GM18520 (cell line): ENCODE results near the gene TMEM121.
"Not testable (repeated sequence)": the region's sequence is repeated elsewhere in the genome, so short reads cannot be mapped to it uniquely, and the experiment has no call there.

Experiments used
- ATAC-seq: cut with Tn5 transposase; IDR thresholded peaks from one replicate; pipeline ENCODE4 v1.9.1; 2021; ENCODE audit not compliant: unreplicated experiment

TMEM121 gene

GRCh38 chr14:105567164-105568103, 41.1 kb downstream of the TMEM121 start:
- ATAC-seq: not testable (repeated sequence)

GRCh38 chr14:105568140-105568843, 41.9 kb downstream of the TMEM121 start:
- not testable (repeated sequence) for ATAC-seq

DNA sequence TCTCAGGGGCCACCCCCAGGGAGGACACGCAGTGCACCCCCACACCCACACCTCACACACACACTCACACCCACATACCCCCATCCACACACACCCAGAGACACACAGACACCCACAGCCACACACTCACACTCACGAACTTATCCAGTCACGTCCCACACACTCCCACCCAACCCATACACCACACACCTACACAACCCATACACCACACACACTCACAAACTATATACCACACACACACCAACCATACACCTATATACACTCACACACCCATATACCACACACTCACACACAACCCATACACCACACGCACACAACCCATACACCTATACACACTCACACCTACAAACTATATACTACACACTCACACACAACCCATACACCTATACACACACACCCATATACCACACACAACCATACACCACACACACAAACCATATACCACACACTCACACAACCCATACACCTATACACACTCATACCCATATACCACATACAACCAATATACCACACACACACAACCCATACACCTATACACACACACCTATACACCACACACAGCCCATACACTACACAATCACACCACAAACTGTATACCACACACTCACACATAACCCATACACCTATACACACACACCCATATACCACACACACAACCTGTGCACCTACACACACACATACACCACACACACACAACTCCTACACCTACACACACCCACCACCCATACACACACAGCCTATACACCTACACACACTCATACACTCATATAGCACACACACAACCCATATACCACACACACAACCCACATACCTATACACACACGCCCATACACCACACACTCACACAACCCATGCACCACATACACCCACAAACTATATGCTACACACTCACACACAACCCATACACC, 42.7 kb downstream of the TMEM121 start:
- no peak for ATAC-seq

DNA sequence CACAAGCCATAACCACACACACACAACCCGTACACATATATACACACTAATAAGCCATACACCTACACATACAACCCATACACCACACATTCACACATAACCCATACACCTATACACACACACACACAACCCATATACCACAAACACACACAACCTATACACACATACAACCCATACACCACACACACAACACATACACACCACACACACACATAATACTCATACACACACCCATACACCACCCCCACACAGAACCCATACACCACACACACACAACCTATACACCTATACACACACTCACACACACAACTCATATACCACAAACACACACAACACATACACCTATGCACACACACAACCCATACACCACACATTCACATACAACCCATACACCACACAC, 44.1 kb downstream of the TMEM121 start:
- no peak for ATAC-seq

GRCh38 chr14:105571181-105571951, 45.0 kb downstream of the TMEM121 start:
- not testable (repeated sequence) for ATAC-seq

DNA sequence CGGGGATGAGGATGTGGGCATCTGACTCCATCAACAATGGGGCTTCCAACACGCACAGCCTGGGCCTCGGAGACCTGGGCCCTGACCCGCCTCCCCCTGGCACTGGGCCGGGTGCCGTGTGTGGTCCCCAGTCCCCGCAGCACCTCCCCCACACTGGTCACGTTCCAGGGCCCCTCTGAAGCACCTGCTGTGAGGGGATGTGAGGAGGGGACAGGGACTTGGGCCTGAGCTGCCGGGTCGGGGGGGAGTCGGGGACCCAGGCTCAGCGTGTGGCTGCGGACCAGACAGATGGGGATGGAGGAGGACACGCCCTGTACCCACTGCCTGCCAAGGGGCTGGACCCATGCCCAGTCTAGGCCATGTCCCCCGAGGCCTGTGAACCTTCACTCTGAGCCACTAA, 45.7 kb downstream of the TMEM121 start:
- ATAC-seq: not testable (repeated sequence)

DNA sequence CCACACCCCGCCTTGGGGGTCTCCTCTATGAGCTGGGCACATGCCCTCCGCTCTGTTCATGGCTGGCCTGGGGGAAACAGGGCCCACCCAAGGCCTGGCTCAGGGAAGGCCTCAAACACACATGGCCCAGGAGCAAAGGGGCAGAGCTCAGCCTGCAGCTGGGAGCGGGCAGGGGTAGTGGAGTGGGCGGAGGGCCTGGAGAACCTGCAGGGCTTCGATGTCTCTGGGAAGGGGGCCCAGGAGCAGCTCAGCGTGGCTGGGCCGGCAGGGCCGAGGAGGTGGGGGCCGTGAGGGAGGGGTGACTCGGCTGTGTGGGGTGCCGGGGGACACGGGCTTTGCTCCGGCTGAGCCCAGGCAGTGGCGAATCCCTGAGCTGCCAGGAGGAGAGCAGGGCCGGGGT, 47.5 kb downstream of the TMEM121 start:
- not testable (repeated sequence) for ATAC-seq

DNA sequence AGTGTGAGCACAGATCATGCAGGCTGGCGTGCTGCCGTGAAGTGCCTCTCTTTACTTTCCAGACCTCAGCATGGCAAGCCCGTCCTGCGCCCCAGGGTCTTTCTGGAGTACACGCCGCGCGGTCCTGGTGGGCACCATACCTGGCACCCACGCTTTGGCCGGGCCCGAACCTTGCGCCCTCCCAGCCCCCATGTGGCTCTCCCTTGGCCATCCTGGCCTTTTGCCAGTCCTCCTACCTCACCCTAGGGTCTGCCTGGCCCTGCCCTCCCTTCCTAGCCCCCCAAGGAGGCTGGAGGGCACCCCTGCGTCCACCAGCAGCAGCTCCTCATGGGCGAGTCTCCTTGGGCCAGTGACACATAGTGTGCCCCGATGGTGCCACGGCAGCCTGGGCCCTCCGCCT, 48.0 kb downstream of the TMEM121 start:
- not testable (repeated sequence) for ATAC-seq

GRCh38 chr14:105575016-105575700, 48.8 kb downstream of the TMEM121 start:
- ATAC-seq: peak; percentile 60

DNA sequence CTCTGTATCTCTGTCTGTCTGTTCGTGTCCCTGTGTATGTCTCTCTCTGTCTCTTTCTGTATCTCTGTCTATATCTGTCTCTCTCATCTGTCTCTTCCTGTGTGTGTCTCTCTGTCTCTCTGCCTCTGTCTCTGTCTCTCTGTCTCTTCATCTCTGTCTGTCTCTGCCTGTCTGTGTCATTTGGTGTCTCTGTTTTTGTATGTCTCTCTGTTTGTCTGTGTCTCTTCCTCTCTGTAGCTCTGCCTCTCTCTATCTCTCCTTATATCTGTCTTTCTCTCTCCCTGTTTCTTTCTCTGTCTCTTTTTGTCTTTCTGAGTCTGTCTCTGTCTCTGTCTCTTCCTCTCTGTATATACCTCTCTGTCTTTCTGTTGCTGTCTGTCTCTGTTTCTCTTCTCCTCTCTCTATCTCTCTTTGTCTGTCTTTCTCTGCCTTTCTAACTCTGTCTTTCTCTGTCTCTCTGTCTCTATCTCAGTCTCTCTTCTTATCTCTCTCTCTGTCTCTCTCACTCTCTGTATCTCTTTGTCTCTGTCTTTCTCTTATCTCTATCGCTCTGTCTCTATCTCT, 50.2 kb downstream of the TMEM121 start:
- no peak for ATAC-seq

DNA sequence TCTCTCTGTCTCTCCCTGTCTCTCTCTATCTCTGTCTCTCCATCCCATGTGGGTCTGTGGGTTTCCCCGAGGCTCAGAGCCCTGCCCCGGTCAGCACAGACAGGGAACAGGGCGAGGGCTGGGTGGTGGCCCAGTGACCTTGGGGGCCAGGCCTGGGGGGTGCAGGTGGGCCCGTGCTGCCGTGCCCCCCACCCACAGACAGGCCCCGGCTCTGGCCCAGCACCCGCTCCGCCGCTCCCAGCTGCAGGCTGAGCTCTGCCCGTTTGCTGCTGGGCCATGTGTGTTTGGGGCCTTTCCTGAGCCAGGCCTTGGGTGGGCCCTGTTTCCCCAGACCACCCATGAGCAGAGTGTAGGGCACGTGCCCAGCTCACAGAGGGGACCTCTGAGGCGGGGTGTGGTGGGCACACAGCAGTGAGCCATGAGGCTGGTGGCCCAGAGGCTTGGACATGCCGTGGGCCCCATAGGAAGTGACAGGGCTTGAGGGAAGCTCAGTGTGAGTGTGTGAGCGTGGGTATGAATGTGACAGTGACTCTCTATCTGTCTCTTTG, 51.0 kb downstream of the TMEM121 start:
- no peak for ATAC-seq

DNA sequence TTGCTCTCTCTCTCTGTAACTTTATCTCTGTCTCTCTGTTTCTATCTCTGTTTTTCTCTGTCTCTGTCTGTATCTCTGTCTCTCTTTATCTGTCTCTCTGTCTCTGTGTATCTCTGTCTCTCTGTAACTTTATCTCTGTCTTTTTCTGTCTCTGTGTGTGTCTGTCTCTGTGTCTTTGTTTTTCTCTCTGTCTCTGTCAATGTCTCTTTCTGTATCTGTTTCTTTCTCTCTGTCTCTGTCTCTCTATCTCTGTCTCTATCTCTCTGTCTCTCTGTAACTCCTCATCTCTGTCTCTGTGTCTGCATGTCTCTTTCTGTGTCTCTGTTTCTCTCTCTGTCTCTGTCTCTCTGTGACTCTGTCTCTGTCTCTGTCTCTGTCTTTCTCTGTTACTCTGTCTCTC, 51.7 kb downstream of the TMEM121 start:
- no peak for ATAC-seq

DNA sequence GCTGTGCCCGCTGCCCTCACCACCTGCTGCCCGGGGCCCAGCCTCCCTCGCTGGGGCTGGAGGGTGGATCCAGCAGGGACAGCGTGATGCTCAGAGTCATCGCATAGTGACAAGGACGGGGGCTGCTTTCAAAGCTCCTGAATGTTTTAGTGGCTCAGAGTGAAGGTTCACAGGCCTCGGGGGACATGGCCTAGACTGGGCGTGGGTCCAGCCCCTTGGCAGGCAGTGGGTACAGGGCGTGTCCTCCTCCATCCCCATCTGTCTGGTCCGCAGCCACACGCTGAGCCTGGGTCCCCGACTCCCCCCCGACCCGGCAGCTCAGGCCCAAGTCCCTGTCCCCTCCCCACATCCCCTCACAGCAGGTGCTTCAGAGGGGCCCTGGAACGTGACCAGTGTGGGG, 52.8 kb downstream of the TMEM121 start:
- ATAC-seq: not testable (repeated sequence)
